Lower lobe of right lung (tissue), 2 donors: Measurements from ENCODE around the gene POLR2J. TPM values are rescaled to one million over a fixed set of nuclear protein-coding genes. Genes with fewer than 3 reads are reported as not detected.
A peak's percentile ranks its signal among the peaks of the same experiment; 100 is the strongest.

Source experiments
- ATAC-seq, 2 donors: fragments of 200-7000 bp; cut with Tn5 transposase; one replicate each; pipeline ENCODE4 v1.9.1; 2020 to 2022; ENCODE audit warnings: mild to moderate bottlenecking in 2 of 2, moderate library complexity in 2 of 2
- DNase-seq: peaks from one replicate; pipeline ENCODE4 v3.0.0-alpha.2; 2020
- H3K27ac ChIP-seq: fragments of 200-600 bp; one replicate; pipeline ENCODE4 v1.8.0; 2022
- H3K27me3 ChIP-seq: fragments of 200-600 bp; one replicate; pipeline ENCODE4 v1.8.0; 2022; ENCODE audit warnings: low read depth
- H3K36me3 ChIP-seq: fragments of 200-600 bp; one replicate; pipeline ENCODE4 v1.8.0; 2022; ENCODE audit warnings: mild to moderate bottlenecking
- H3K4me1 ChIP-seq: fragments of 200-600 bp; one replicate; pipeline ENCODE4 v1.8.0; 2022
- H3K4me3 ChIP-seq: fragments of 200-600 bp; one replicate; pipeline ENCODE4 v1.8.0; 2022; ENCODE audit warnings: mild to moderate bottlenecking
- H3K9me3 ChIP-seq: fragments of 200-600 bp; one replicate; pipeline ENCODE4 v1.8.0; 2022
- CTCF ChIP-seq: fragments of 200-600 bp; IDR thresholded peaks from one replicate; pipeline ENCODE4 v1.8.0; 2022; ENCODE audit warnings: antibody characterized with exemption, mild to moderate bottlenecking
- intact Hi-C: fragments of 100-400 bp; cut with DNase I; formaldehyde crosslinking; loops from one replicate; pipeline ENCODE4 v1.11.0; 2022
- total RNA-seq: library from RNA; stranded (reverse); fragmentation: NEBNext Ultra II Directional; extraction: Animal tissue kit (Norgen Biotek cat#: 25700); gene quantifications from one replicate; pipeline ENCODE4 v1.2.1, GENCODE V29; 2021
- donor health status: DM: no; HTN: yes; CAD: no; lungs with severe emphysema.

Gene POLR2J
- total RNA-seq, 1 donor from 2014 or later = 37.9 TPM

DNA sequence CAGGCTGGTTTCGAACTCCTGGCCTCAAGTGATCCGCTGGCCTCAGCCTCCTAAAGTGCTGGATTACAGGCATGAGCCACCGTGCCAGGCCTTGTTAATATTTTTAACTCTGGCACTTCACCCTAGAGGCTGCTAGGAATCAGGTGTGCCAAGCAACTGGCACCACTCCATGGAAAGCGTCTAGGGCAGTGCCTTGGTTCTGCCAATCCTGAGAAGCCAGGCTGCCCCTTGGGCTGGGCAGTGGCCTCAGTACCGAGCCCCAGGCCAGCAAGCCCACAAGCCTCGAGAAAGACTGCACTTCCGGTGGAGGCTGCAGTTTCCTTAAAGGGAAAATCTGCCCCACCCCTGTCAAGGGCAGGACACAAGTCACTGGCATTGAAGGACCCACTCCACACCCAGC, 25.4 kb downstream of the POLR2J start:
- ATAC-seq (peak; percentile 19 to 61), DNase-seq (no peak)
- H3K27ac ChIP-seq = no peak overlapping the region
- no peak for TF ChIP-seq CTCF
- H3K4me3 ChIP-seq = no peak overlapping the region
- H3K27me3 ChIP-seq = no peaks in the 10 kb centered on the region
- H3K9me3 ChIP-seq = no peaks in the 10 kb centered on the region
- intact Hi-C loops = no loop called here
- H3K4me1 ChIP-seq = no peaks in the 10 kb centered on the region
- peaks cover 32% of the 10 kb centered on the region for H3K36me3 ChIP-seq

DNA sequence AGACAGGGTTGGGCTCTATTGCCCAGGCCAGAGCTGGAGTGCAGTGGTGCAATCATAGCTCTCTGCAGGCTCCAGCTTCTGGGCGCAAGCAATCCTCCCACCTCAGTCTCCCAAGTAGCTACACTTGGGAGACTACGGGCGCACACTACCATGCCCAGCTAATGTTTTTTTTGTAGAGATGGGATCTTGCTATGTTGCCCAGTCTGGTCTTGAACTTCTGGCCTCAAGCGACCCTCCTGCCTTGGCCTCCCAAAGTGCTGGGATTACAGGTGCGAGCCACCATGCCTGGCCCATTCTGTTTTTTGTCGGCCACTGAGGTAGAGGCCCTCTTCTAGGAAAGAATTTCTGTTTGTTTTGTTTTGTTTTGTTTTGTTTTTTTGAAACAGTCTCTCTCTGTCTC, 26.3 kb downstream of the POLR2J start:
- H3K4me3 ChIP-seq = no peak overlapping the region
- DNase-seq (no peak), ATAC-seq (no peak)
- no peak for TF ChIP-seq CTCF
- H3K9me3 ChIP-seq = no peaks in the 10 kb centered on the region
- H3K27me3 ChIP-seq = no peaks in the 10 kb centered on the region
- intact Hi-C loops = no loop called here
- no peaks in the 10 kb centered on the region for H3K4me1 ChIP-seq
- no peak overlapping the region for H3K27ac ChIP-seq
- H3K36me3 ChIP-seq = peaks cover 29% of the 10 kb centered on the region

DNA sequence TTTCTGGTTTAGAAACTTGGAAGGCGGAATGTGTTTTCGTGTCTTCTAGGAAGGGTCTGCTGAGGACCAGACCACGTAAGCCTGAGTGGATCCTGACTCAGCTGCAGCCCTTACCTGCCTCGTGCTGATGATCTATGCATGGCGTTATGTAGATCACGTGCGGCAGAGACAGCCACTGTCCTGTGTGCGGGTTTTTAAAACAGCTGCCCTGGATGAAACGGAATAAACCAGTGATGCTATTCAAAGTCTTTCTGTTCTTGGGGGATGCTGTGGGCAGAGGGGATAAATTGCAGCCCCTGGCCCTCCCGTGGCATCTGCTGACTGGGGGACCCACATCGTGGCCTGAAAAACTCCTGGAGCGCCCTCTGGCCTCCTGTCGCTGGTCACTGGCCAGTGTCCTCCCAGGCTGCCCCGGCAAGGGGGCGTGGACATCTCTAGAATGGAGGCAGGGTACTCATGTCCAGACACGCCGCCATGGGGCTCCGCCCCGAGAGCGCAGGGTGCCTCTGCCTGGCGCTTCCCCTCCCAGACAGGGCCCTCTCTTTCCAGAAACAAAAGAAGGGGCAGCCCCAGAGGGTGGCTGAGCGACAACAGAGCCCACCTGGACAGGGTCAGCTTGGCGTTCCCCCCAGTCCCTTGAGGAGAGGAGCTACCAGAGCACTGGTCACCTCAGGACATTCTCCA, 27.2 kb downstream of the POLR2J start:
- intact Hi-C loops = no loop called here
- ATAC-seq (peak; percentile 4 to 38), DNase-seq (no peak)

DNA sequence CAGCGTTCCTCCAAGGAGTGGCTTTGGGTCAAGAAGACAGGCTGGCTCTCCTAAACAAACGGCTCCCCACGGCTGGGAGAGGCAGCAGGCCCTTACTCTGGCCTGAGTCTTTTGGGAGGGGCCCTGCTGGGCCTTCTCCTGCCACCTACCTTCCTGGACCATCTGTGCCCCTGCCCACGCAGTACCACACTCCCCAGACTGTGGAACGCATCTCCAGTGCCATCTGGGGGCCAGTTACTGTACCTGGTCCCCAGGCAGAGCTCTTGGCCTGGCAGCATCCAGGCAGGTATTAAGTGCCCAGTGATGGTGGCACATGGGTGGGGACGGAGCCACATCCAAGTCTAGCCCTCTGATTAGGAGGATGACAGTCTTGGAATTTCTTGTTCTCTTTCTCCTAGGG, 28.5 kb downstream of the POLR2J start:
- DNase-seq (no peak), ATAC-seq (peak; percentile 6 to 21)
- Histone ChIP-seq H3K36me3 (peaks cover 25% of the 10 kb centered on the region), H3K9me3 (no peaks in the 10 kb centered on the region), H3K27ac (no peak overlapping the region), H3K4me3 (no peak overlapping the region), H3K4me1 (no peaks in the 10 kb centered on the region), H3K27me3 (no peaks in the 10 kb centered on the region)
- intact Hi-C loops = no loop called here
- peak; percentile 26 for TF ChIP-seq CTCF

More for the DNA sequence above, 27.2 kb downstream of the POLR2J start:
- no peaks in the 10 kb centered on the region for H3K27me3 ChIP-seq
- TF ChIP-seq CTCF = no peak
- no peak overlapping the region for H3K27ac ChIP-seq
- no peak overlapping the region for H3K4me3 ChIP-seq
- H3K4me1 ChIP-seq = no peaks in the 10 kb centered on the region
- H3K36me3 ChIP-seq = peaks cover 29% of the 10 kb centered on the region
- H3K9me3 ChIP-seq = no peaks in the 10 kb centered on the region

GRCh38 chr7:102449136-102449535, 29.6 kb downstream of the POLR2J start:
- Histone ChIP-seq H3K9me3 (no peaks in the 10 kb centered on the region), H3K36me3 (peaks cover 30% of the 10 kb centered on the region), H3K4me1 (no peaks in the 10 kb centered on the region), H3K4me3 (no peak overlapping the region), H3K27ac (no peak overlapping the region), H3K27me3 (no peaks in the 10 kb centered on the region)
- no peak for TF ChIP-seq CTCF
- intact Hi-C loops = no loop called here
- DNase-seq = no peak
- no peak for ATAC-seq
